Measurements from ENCODE around the gene INHBB.

GRCh38 chr2:120398996-120399888 is 53.3 kb downstream of the INHBB start:
- TF ChIP-seq CTCF (IDR thresholded peaks at IDR 0.05; ENCODE audit: poor library complexity) (no peak), EZH2 (IDR thresholded peaks at IDR 0.05; ENCODE audit: borderline replicate concordance) (no peak), EZH2phosphoT487 (IDR thresholded peaks at IDR 0.05; ENCODE audit: low read depth, severe bottlenecking, unreplicated experiment) (no peak)

All from hepatocyte (in vitro differentiated cells).